Parathyroid adenoma (tissue), 2 donors: ENCODE results near the gene NTN4.

Experiments
- H2AFZ ChIP-seq: fragments of 300-600 bp; sonication (generic); one replicate; pipeline ENCODE4 v1.7.0; 2017; ENCODE audit warnings: antibody characterized with exemption, mild to moderate bottlenecking
- H3K27ac ChIP-seq: fragments of 300-600 bp; sonication (generic); one replicate; pipeline ENCODE4 v1.7.0; 2017
- H3K27me3 ChIP-seq: fragments of 300-600 bp; sonication (generic); one replicate; pipeline ENCODE4 v1.7.0; 2017; ENCODE audit warnings: low read length; ENCODE audit not compliant: control insufficient read depth, insufficient read depth
- H3K36me3 ChIP-seq: fragments of 300-600 bp; sonication (generic); one replicate; pipeline ENCODE4 v1.7.0; 2017; ENCODE audit warnings: low read length; ENCODE audit not compliant: control insufficient read depth, insufficient read depth
- H3K4me1 ChIP-seq: fragments of 300-600 bp; sonication (generic); one replicate; pipeline ENCODE4 v1.7.0; 2017; ENCODE audit warnings: control low read depth
- H3K4me2 ChIP-seq: fragments of 300-600 bp; sonication (generic); one replicate; pipeline ENCODE4 v1.7.0; 2017; ENCODE audit warnings: low read length
- H3K4me3 ChIP-seq: fragments of 300-600 bp; sonication (generic); one replicate; pipeline ENCODE4 v1.7.0; 2017; ENCODE audit warnings: low read depth, low read length
- H3K79me2 ChIP-seq: fragments of 300-600 bp; sonication (generic); one replicate; pipeline ENCODE4 v1.7.0; 2017; ENCODE audit warnings: control low read depth
- H3K9ac ChIP-seq: fragments of 300-600 bp; sonication (generic); one replicate; pipeline ENCODE4 v1.7.0; 2017; ENCODE audit warnings: mild to moderate bottlenecking
- H3K9me3 ChIP-seq: fragments of 300-600 bp; sonication (generic); one replicate; pipeline ENCODE4 v1.7.0; 2017; ENCODE audit warnings: low read length; ENCODE audit not compliant: control insufficient read depth
- TF ChIP-seq, protein P1 (sequence below): fragments of 300-600 bp; sonication (generic); IDR thresholded peaks from one replicate; pipeline ENCODE4 v1.7.0; 2017; ENCODE audit warnings: antibody characterized with exemption, mild to moderate bottlenecking
- donor health status: primary hyperparathyroidism.

The NTN4 gene

DNA sequence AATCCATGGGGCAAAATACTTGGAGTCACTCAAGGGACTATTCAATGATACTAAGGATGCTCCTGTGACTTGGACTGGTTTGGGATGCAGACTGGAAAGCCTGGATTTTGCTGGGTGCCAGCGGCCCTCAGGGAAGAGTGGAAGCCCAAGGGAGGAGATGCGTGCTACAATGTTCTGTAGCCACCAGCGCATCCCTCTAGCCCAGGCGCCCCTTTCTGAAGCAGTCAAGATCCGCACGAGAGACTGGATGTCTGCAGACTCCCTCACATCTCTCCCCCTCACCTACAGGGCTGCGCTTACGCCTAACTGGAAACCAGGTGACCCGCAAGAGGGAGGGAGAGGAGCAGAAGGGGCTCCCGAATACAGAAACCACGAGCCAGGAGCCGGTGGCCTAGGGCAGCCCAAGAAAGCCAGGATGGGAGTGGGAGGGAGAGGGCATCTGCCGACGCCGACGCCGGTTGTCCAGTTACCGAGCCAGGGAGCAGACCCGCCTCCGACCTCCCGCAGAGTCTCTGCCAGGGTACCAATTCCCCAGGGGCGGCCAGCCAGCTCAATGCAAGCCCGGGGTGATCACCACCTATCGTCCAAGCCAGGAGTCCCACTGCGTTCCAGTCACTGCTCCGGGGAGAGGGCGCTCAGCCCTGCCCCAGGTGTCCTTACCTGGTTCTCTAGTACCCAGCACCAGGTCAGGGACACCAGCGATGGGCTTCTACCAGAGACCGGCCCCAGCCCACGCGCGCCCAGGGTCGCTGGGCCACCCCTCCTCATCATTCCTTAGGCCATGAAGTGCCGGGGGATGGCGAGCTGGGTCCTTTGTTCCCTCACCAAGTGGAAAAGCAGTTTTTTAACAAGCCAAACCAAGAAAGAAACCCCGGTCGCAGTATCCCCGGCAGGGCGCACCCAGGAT, 1.2 kb downstream of the NTN4 start:
- Histone ChIP-seq H2AFZ (peak overlapping the region; percentile 89), H3K4me1 (no peaks in the 10 kb centered on the region), H3K9ac (no peak overlapping the region), H3K27ac (no peak overlapping the region), H3K4me3 (peak overlapping the region; percentile 62), H3K4me2 (peak overlapping the region; percentile 85), H3K9me3 (no peaks in the 10 kb centered on the region), H3K79me2 (no peaks in the 10 kb centered on the region), H3K36me3 (no peaks in the 10 kb centered on the region), H3K27me3 (no peaks in the 10 kb centered on the region)
- TF ChIP-seq, protein P1, sequence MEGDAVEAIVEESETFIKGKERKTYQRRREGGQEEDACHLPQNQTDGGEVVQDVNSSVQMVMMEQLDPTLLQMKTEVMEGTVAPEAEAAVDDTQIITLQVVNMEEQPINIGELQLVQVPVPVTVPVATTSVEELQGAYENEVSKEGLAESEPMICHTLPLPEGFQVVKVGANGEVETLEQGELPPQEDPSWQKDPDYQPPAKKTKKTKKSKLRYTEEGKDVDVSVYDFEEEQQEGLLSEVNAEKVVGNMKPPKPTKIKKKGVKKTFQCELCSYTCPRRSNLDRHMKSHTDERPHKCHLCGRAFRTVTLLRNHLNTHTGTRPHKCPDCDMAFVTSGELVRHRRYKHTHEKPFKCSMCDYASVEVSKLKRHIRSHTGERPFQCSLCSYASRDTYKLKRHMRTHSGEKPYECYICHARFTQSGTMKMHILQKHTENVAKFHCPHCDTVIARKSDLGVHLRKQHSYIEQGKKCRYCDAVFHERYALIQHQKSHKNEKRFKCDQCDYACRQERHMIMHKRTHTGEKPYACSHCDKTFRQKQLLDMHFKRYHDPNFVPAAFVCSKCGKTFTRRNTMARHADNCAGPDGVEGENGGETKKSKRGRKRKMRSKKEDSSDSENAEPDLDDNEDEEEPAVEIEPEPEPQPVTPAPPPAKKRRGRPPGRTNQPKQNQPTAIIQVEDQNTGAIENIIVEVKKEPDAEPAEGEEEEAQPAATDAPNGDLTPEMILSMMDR = no peak

DNA sequence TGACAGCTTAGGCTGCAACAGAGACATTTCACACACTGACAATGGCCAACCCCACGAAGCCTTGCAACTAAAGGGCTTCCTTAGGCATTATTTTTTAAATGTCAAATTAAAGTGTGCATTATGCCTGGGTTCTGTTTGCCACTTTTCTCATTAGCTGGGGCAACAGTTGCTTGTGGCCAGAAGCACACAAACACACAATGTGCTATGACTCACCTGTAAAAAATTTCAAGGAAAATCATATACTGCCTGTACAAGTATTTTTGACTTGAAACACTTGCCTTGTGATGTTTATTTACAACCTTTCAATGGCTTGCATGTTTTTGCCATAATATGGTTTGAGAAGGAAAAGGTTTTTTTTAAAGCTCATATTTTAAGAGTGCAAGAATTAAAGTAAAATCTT, 1.9 kb downstream of the NTN4 start:
- H3K27ac ChIP-seq = no peak overlapping the region
- H2AFZ ChIP-seq = no peak overlapping the region
- no peaks in the 10 kb centered on the region for H3K36me3 ChIP-seq
- H3K4me1 ChIP-seq = no peaks in the 10 kb centered on the region
- H3K9ac ChIP-seq = no peak overlapping the region
- no peaks in the 10 kb centered on the region for H3K79me2 ChIP-seq
- TF ChIP-seq, protein P1 = no peak
- no peak overlapping the region for H3K4me3 ChIP-seq
- H3K9me3 ChIP-seq = no peaks in the 10 kb centered on the region
- no peak overlapping the region for H3K4me2 ChIP-seq
- H3K27me3 ChIP-seq = no peaks in the 10 kb centered on the region

DNA sequence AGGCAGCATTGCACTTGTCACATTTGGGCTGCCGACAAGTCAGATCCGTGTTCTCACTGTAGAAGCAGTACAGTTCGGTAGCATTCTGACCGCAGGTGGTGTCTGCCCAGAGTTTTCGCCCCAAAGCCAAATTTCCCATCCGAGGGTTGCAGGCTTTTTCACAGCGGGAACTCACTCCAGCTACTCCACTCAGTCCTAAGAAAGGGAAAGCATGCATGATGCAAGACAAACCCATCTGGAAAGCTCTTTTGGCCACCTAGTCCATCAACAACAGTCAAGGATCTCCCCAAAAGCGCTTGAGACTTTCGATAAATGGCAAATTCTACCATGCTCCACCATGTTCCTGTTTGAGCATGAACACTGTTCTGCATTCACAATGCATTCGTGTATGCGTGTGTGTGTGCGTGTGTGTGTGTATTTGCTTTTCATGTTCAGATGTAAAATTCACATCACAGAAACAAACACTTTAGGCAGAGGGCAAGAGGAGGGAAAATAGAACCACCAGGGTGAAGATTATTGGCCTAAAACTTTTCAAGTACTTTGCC, 3.2 kb downstream of the NTN4 start:
- H3K27me3 ChIP-seq = no peaks in the 10 kb centered on the region

DNA sequence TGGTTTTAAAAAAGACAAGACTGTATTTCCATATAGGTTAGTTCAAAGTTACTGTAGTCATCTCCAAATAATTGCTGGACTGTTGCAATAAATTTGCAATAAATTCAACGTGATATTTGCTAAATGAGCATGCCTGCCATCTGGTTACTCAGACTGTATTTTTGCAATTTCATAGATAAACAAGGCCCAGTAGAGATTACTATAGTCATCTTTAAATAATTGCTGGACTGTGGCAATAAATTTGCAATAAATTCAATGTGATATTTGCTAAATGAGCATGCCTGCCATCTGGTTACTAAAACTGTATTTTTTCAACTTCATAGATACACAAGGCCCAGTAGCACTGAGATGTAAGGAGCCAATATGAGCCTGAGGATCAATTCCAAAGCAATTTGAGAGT, 5.6 kb downstream of the NTN4 start:
- Histone ChIP-seq H3K4me2 (no peak overlapping the region), H3K4me1 (no peaks in the 10 kb centered on the region)

More for the DNA sequence above, 3.2 kb downstream of the NTN4 start:
- Histone ChIP-seq H3K4me2 (no peak overlapping the region), H3K4me1 (no peaks in the 10 kb centered on the region), H3K27ac (no peak overlapping the region), H3K4me3 (no peak overlapping the region), H3K36me3 (no peaks in the 10 kb centered on the region), H2AFZ (no peak overlapping the region), H3K9me3 (no peaks in the 10 kb centered on the region), H3K9ac (no peak overlapping the region), H3K79me2 (no peaks in the 10 kb centered on the region)
- TF ChIP-seq, protein P1 = no peak

More for the DNA sequence above, 5.6 kb downstream of the NTN4 start:
- no peak overlapping the region for H3K9ac ChIP-seq
- TF ChIP-seq, protein P1 = no peak
- H3K27me3 ChIP-seq = no peaks in the 10 kb centered on the region
- no peaks in the 10 kb centered on the region for H3K9me3 ChIP-seq
- no peaks in the 10 kb centered on the region for H3K36me3 ChIP-seq
- H3K4me3 ChIP-seq = no peak overlapping the region
- no peak overlapping the region for H2AFZ ChIP-seq
- no peak overlapping the region for H3K27ac ChIP-seq
- H3K79me2 ChIP-seq = no peaks in the 10 kb centered on the region
